ENCODE data around the gene PIGH.

PIGH gene

DNA sequence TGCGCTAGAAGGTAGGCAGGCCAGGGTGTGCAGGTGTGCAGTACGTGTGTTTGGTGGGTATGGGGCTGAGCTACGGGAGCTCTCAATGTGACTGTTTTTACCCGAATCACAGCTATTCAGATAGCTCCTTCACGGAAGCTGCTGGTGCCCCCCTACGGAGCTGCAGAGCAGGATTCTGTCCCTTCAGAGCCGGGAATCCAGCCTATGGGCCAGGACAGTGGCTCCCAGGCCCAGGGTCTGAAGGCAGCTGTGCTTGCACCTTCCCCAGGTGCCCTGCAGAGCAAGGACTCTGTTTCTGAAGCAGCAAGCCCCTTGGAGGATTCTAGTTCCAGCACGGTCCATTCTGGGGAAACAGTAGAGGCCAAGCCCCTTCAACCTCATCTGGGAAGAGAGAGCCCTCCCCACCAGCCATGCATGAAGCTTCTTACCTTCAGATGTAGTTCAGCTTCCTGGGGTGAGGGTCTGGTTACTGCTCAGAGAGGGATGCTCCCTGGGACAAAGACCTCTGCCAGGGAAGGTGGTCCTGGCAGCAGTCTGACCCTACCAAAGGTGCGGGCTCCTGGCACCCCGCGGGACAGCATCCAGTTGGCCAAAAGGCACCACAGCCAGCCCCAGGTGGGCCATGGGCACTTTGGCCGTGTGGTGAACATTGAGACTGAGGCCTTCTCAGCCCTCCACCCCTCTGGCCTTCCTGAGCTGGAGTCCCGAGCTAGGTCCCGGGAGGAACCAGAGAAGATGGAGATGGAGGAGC, 37.9 kb downstream of the PIGH start:
- Histone ChIP-seq H3K27me3 (replicated peaks) (no peaks in the 10 kb centered on the region), H3K36me3 (replicated peaks) (no peaks in the 10 kb centered on the region), H3K27ac (no peak overlapping the region), H3K4me3 (ENCODE audit: low read depth, low read length) (no peak overlapping the region)
- TF ChIP-seq, protein P1, sequence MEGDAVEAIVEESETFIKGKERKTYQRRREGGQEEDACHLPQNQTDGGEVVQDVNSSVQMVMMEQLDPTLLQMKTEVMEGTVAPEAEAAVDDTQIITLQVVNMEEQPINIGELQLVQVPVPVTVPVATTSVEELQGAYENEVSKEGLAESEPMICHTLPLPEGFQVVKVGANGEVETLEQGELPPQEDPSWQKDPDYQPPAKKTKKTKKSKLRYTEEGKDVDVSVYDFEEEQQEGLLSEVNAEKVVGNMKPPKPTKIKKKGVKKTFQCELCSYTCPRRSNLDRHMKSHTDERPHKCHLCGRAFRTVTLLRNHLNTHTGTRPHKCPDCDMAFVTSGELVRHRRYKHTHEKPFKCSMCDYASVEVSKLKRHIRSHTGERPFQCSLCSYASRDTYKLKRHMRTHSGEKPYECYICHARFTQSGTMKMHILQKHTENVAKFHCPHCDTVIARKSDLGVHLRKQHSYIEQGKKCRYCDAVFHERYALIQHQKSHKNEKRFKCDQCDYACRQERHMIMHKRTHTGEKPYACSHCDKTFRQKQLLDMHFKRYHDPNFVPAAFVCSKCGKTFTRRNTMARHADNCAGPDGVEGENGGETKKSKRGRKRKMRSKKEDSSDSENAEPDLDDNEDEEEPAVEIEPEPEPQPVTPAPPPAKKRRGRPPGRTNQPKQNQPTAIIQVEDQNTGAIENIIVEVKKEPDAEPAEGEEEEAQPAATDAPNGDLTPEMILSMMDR (IDR thresholded peaks at IDR 0.05; ENCODE audit: low read depth, low read length, missing control alignments): no peak
- no peak for DNase-seq
- in situ Hi-C loops (cut with HindIII; ENCODE audit: low pct_ligation_motif_present, low sequenced_read_pairs): no loop called here

DNA sequence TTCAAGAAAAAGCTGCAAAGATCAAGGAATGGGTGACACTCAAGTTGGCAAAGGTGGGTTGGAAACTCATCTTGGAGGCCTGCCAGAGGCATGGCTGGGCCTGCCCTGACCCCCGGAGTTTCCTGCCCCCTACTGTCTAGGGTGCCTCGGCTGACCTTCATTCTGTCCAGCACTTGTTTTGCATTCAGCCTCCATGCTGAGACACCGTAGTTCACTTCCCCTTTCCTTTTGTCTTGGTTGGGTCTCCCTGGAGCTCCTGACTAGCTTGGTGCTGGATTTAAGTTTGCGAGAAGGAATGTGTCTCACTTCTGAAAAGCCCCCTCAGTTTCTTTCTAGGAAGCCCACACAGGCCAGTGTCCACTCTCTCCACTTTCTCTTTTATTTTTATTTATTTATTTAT, 40.4 kb downstream of the PIGH start:
- Histone ChIP-seq H3K27ac (no peak overlapping the region), H3K27me3 (replicated peaks) (no peaks in the 10 kb centered on the region), H3K36me3 (replicated peaks) (no peaks in the 10 kb centered on the region), H3K4me3 (ENCODE audit: low read depth, low read length) (no peak overlapping the region)
- TF ChIP-seq, protein P1 (IDR thresholded peaks at IDR 0.05; ENCODE audit: low read depth, low read length, missing control alignments): peak; percentile 3
- in situ Hi-C loops (cut with HindIII; ENCODE audit: low pct_ligation_motif_present, low sequenced_read_pairs): no loop called here
- DNase-seq: no peak

DNA sequence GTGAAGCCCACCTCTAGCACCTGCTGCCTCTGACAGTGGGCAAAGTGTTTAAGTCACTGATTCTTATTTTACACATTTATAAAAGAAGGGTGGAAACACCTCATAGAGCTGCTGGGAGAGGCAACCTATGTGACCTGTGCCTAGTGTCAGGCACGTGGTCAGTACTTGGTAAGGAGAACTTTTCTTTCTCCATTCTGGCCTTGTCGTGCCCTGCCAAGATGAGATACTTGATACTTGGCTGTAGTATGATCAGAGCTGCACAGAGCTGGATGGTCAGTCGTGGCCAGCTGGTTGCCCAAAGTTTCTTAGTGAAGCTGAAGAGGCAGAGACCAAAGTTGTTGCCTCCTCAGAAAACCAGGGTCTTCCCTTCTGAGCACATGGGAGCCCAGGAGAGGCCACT, 42.4 kb downstream of the PIGH start:
- H3K4me3 ChIP-seq (ENCODE audit: low read depth, low read length): no peak overlapping the region
- TF ChIP-seq, protein P1 (IDR thresholded peaks at IDR 0.05; ENCODE audit: low read depth, low read length, missing control alignments): no peak
- DNase-seq: no peak
- H3K27ac ChIP-seq: no peak overlapping the region
- no peaks in the 10 kb centered on the region for H3K27me3 ChIP-seq (replicated peaks)
- H3K36me3 ChIP-seq (replicated peaks): no peaks in the 10 kb centered on the region
- in situ Hi-C loops (cut with HindIII; ENCODE audit: low pct_ligation_motif_present, low sequenced_read_pairs): no loop called here

DNA sequence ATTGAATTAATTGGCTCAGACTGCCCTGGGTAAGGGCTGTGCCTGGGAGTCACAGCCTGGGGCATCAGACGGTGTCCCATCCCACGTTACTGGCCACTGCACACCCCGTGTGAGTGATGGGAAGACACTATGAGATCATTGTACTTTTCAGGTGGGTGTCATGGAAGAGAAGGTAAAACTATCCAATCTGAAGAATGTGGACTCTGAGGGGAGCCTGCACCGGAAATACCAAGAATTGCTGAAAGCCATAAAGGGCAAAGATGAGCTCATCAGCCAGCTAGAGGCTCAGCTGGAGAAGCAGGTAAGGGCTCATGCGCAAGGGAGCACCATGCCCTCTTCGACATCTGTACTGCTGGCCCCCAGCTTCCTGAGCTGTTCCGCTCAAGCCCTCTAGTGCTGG, 43.0 kb downstream of the PIGH start:
- Histone ChIP-seq H3K27ac (no peak overlapping the region), H3K4me3 (ENCODE audit: low read depth, low read length) (no peak overlapping the region), H3K27me3 (replicated peaks) (no peaks in the 10 kb centered on the region), H3K36me3 (replicated peaks) (no peaks in the 10 kb centered on the region)
- in situ Hi-C loops (cut with HindIII; ENCODE audit: low pct_ligation_motif_present, low sequenced_read_pairs): no loop called here
- DNase-seq: no peak
- TF ChIP-seq, protein P1 (IDR thresholded peaks at IDR 0.05; ENCODE audit: low read depth, low read length, missing control alignments): no peak

DNA sequence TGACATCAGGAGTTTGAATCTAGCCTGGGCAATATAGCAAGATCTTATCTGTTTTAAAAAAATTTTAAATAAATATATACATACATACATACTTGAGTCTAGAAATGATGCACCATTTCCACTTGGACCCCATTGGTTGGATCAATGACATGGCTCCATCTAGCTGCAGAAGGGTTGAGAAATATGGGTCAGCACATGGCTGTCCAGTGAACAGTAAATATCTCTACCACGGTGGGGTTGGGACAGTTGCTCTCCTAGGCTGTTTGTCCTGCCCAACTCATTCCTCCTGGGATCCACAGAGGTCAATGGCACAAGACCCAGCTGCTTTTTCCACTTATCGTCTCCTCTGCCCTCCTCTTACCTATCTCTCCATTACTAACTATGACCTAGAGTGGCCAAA, 43.4 kb downstream of the PIGH start:
- H3K27ac ChIP-seq: no peak overlapping the region
- in situ Hi-C loops (cut with HindIII; ENCODE audit: low pct_ligation_motif_present, low sequenced_read_pairs): no loop called here
- no peak for DNase-seq
- H3K27me3 ChIP-seq (replicated peaks): no peaks in the 10 kb centered on the region
- H3K36me3 ChIP-seq (replicated peaks): no peaks in the 10 kb centered on the region
- TF ChIP-seq, protein P1 (IDR thresholded peaks at IDR 0.05; ENCODE audit: low read depth, low read length, missing control alignments): no peak
- no peak overlapping the region for H3K4me3 ChIP-seq (ENCODE audit: low read depth, low read length)

All from brain microvascular endothelial cell (primary cell).